Neural cell (in vitro differentiated cells): ENCODE measurements around the gene SDCCAG8.

Experiments
- CTCF ChIP-seq: fragments of 450-650 bp; IDR thresholded peaks from 2 replicates; pipeline ENCODE4 v1.5.1; 2014; ENCODE audit warnings: antibody characterized with exemption, mild to moderate bottlenecking, moderate library complexity; ENCODE audit not compliant: poor library complexity, severe bottlenecking
- EZH2 ChIP-seq: fragments of 200-600, 300-800 bp; shearing (Covaris generic), sonication (generic); IDR thresholded peaks from 2 replicates; pipeline ENCODE4 v1.6.1; 2014; ENCODE audit warnings: antibody characterized with exemption, low read length, borderline replicate concordance, mild to moderate bottlenecking; ENCODE audit not compliant: insufficient read depth, poor library complexity, severe bottlenecking
- TAF1 ChIP-seq: IDR thresholded peaks from 2 replicates; pipeline ENCODE4 v1.6.1; 2012; ENCODE audit warnings: low read depth

GRCh38 chr1:243433737-243434370, 178.0 kb downstream of the SDCCAG8 start:
- TF ChIP-seq TAF1 (no peak), EZH2 (no peak), CTCF (no peak)
